AG09309 (cell line): ENCODE results near the gene PXMP4.

ENCODE experiments used
- DNase-seq: peaks from one replicate; pipeline ENCODE4 v3.0.0-alpha.2; 2010; ENCODE audit warnings: low read depth
- H3K4me3 ChIP-seq: 2 replicates; pipeline ENCODE4 v1.5.1; 2011; ENCODE audit warnings: mild to moderate bottlenecking, low read depth, low read length, moderate library complexity; ENCODE audit not compliant: control insufficient read depth
- CTCF ChIP-seq: IDR thresholded peaks from 2 replicates; pipeline ENCODE4 v1.5.1; 2011; ENCODE audit warnings: mild to moderate bottlenecking, low read depth, low read length, inconsistent platforms; ENCODE audit not compliant: insufficient read depth, control insufficient read depth; ENCODE audit errors: missing control alignments

The PXMP4 gene

GRCh38 chr20:33666293-33667244 is 53.5 kb downstream of the PXMP4 start, which contains the start of gene ACTL10:
TSS of gene ACTL10 (plus strand) at chr20:33666943. CDS start at chr20:33667498, 555 bp downstream.
- DNase-seq = peak; percentile 91
- TF ChIP-seq CTCF = peak; percentile 51
- H3K4me3 ChIP-seq = peak within 1 kb of the TSS; percentile 43

GRCh38 chr20:33664762-33665144 is 55.4 kb downstream of the PXMP4 start:
- DNase-seq = no peak
- no peak overlapping the region for H3K4me3 ChIP-seq
- TF ChIP-seq CTCF = no peak

GRCh38 chr20:33664085-33664761 is 55.9 kb downstream of the PXMP4 start:
- peak overlapping the region; percentile 96 for H3K4me3 ChIP-seq
- DNase-seq = no peak
- TF ChIP-seq CTCF = no peak

GRCh38 chr20:33663161-33664084 is 56.7 kb downstream of the PXMP4 start:
- TF ChIP-seq CTCF = no peak
- peak overlapping the region; percentile 96 for H3K4me3 ChIP-seq
- no peak for DNase-seq

- TF ChIP-seq CTCF = no peak
- peak within 1 kb of the TSS; percentile 96 for H3K4me3 ChIP-seq
- DNase-seq = no peak
Measured at GRCh38 chr20:33662172-33662571, 57.9 kb downstream of the PXMP4 start, which contains the start of gene C20orf144. TSS of gene C20orf144 (plus strand) at chr20:33662327. CDS start at chr20:33662346, 19 bp downstream.

GRCh38 chr20:33660685-33661058 is 59.4 kb downstream of the PXMP4 start:
- TF ChIP-seq CTCF = no peak
- H3K4me3 ChIP-seq = no peak overlapping the region

More at GRCh38 chr20:33660685-33661058, 59.4 kb downstream of the PXMP4 start:
- no peak for DNase-seq
